ENCODE results near the gene TEN1. TPM values are rescaled to one million over a fixed set of nuclear protein-coding genes. Genes with fewer than 3 reads are reported as not detected.

The TEN1 gene
- total and polyA plus RNA-seq, 2 of the 4 experiments (the other 2 are of a cell fraction): 14.7 to 17.9 TPM

DNA sequence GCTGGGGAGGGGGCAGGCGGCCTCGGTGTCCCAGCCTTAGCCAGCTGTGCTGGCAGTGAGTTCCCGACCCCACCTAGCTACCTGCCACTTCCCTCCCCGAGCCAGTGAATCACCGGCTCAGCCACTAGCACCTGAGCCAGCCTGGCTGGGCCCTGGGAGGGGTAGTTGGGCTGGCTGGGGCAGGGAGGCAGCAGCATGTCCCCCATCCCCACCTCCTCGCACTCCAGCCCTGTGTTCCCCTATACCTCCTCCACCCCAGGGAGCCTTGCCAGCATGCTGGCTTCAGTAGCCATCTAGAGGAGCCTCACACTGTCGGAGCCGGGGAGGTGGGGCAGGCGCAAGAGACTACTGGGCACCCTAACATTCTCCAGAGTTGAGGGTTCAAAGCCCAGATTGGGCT is 45.3 kb downstream of the TEN1 start:
- no peak overlapping the region for H3K4me3 ChIP-seq (ENCODE audit: insufficient read depth, low read depth, low read length)
- no peak overlapping the region for H3K4ac ChIP-seq (ENCODE audit: low read depth, low read length)
- TF ChIP-seq, protein P1, sequence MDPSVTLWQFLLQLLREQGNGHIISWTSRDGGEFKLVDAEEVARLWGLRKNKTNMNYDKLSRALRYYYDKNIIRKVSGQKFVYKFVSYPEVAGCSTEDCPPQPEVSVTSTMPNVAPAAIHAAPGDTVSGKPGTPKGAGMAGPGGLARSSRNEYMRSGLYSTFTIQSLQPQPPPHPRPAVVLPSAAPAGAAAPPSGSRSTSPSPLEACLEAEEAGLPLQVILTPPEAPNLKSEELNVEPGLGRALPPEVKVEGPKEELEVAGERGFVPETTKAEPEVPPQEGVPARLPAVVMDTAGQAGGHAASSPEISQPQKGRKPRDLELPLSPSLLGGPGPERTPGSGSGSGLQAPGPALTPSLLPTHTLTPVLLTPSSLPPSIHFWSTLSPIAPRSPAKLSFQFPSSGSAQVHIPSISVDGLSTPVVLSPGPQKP (IDR thresholded peaks at IDR 0.05; ENCODE audit: borderline replicate concordance, low read depth, low read length): no peak
- TF ChIP-seq RFX5 (IDR thresholded peaks at IDR 0.05; ENCODE audit: low read depth, low read length) (no peak), MXI1 (IDR thresholded peaks at IDR 0.05; ENCODE audit: borderline replicate concordance, low read depth, low read length) (no peak), MAZ (IDR thresholded peaks at IDR 0.05; ENCODE audit: borderline replicate concordance, low read depth, low read length) (no peak), CEBPB (IDR thresholded peaks at IDR 0.05; ENCODE audit: low read depth, low read length) (no peak)
- H3K56ac ChIP-seq (ENCODE audit: extremely low read depth, insufficient read depth, low read length): no peak overlapping the region
- no peak overlapping the region for H2BK120ac ChIP-seq (ENCODE audit: low read depth, low read length)
- dilution Hi-C loops (cut with HindIII; ENCODE audit: low sequenced_read_pairs, unreplicated experiment): no loop called here
- H3K9ac ChIP-seq (ENCODE audit: low read depth, low read length): no peak overlapping the region
- no peak overlapping the region for H4K91ac ChIP-seq (ENCODE audit: insufficient read depth, low read depth, low read length)
- POLR2A ChIA-PET (ENCODE audit: unreplicated experiment): no interaction called here
- H3K9me1 ChIP-seq (ENCODE audit: insufficient read depth, low read length): no peaks in the 10 kb centered on the region
- no peak overlapping the region for H2AFZ ChIP-seq (replicated peaks; ENCODE audit: low read length, poor library complexity)
- no peak overlapping the region for H3K23ac ChIP-seq (ENCODE audit: low read depth, low read length)
- H3K27ac ChIP-seq (ENCODE audit: insufficient read depth, low read length): no peak overlapping the region
- H3K14ac ChIP-seq (replicated peaks; ENCODE audit: low read depth, low read length): no peak overlapping the region
- H3K36me3 ChIP-seq (ENCODE audit: control insufficient read depth, insufficient read depth, low read length): no peaks in the 10 kb centered on the region
- intact Hi-C loops (cut with micrococcal nuclease): no loop called here
- no peak overlapping the region for H4K5ac ChIP-seq (ENCODE audit: low read depth, low read length)
- BruUV-seq (replicated peaks): no TSS peak
- in situ Hi-C loops (cut with MboI; ENCODE audit: low sequenced_read_pairs): no loop called here
- H3K4me2 ChIP-seq (ENCODE audit: low read depth, low read length): no peak overlapping the region
- H3K79me1 ChIP-seq (ENCODE audit: low read depth in 1 of 2, low read length in 2 of 2): no peaks in the 10 kb centered on the region
- DNase-seq (no peak), ATAC-seq (ENCODE audit: low read depth) (no peak)
- no peak overlapping the region for H3K18ac ChIP-seq (ENCODE audit: low read depth, low read length)
- no peaks in the 10 kb centered on the region for H4K20me1 ChIP-seq (ENCODE audit: insufficient read depth, low read length)
- CTCF ChIA-PET: interaction anchor here (0.8 kb wide), 1 partner anchor 10 kb away, joined by 3 read pairs; no protein-coding TSS in a partner anchor
- H3K27me3 ChIP-seq (ENCODE audit: control insufficient read depth, insufficient read depth, low read length): peaks cover 10% of the 10 kb centered on the region
- H3K9me3 ChIP-seq (ENCODE audit: control insufficient read depth, insufficient read depth, low read length): no peaks in the 10 kb centered on the region
- H2AK5ac ChIP-seq (ENCODE audit: low read depth, low read length): no peak overlapping the region
- H2AK9ac ChIP-seq (replicated peaks; ENCODE audit: low read depth, low read length, poor library complexity): no peak overlapping the region
- H2BK5ac ChIP-seq (ENCODE audit: low read depth, low read length, poor library complexity, severe bottlenecking): no peak overlapping the region
- no CpG with 5 or more reads among the region's 9 CpGs for WGBS, 2 experiments (ENCODE audit: extremely low coverage in 2 of 2, insufficient read length in 1 of 2)
- no peak overlapping the region for H4K8ac ChIP-seq (ENCODE audit: low read depth in 2 of 2, low read length in 2 of 2)
- no peak overlapping the region for H2BK20ac ChIP-seq (ENCODE audit: low read depth, low read length)
- H2BK15ac ChIP-seq (ENCODE audit: low read depth, low read length): no peak overlapping the region
- no peaks in the 10 kb centered on the region for H3K4me1 ChIP-seq (ENCODE audit: control insufficient read depth, insufficient read depth, low read length)
